Fibroblast of lung (primary cell): ENCODE measurements around the gene SNX2.

ENCODE experiments used
- EZH2 ChIP-seq: IDR thresholded peaks from 2 replicates; pipeline ENCODE4 v1.5.1; 2012; ENCODE audit warnings: low read length, control low read depth, mild to moderate bottlenecking; ENCODE audit errors: missing control alignments
- TF ChIP-seq, protein P1 (sequence below), 2 donors: IDR thresholded peaks in 1 of 2; conservative IDR thresholded peaks in 1 of 2; 1 replicate in 1 of 2; 2 replicates in 1 of 2; pipeline ENCODE4 v1.5.1; 2011 to 2012; ENCODE audit warnings: low read length in 2 of 2, control low read depth in 1 of 2, inconsistent platforms in 1 of 2, low read depth in 1 of 2, mild to moderate bottlenecking in 1 of 2

DNA sequence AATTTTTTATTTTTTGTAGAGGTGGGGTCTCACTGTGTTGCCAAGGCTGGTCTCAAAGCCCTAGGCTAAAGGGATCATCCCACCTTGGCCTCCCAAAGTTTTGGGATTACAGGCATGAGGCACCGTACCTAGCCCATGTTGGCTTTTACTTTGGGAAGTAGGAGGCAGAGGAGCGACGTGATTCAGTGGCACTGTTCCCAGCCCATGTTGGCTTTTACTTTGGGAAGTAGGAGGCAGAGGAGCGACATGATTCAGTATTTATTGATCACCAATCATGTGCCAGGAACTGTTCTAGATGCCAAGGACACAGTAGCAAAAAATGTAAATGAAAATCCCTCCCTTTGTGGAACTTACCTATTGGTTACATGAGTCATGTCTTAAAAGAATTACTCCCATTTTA lies 88.8 kb downstream of the SNX2 start:
- TF ChIP-seq, protein P1, sequence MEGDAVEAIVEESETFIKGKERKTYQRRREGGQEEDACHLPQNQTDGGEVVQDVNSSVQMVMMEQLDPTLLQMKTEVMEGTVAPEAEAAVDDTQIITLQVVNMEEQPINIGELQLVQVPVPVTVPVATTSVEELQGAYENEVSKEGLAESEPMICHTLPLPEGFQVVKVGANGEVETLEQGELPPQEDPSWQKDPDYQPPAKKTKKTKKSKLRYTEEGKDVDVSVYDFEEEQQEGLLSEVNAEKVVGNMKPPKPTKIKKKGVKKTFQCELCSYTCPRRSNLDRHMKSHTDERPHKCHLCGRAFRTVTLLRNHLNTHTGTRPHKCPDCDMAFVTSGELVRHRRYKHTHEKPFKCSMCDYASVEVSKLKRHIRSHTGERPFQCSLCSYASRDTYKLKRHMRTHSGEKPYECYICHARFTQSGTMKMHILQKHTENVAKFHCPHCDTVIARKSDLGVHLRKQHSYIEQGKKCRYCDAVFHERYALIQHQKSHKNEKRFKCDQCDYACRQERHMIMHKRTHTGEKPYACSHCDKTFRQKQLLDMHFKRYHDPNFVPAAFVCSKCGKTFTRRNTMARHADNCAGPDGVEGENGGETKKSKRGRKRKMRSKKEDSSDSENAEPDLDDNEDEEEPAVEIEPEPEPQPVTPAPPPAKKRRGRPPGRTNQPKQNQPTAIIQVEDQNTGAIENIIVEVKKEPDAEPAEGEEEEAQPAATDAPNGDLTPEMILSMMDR (conservative IDR thresholded peaks at IDR 0.05 in 1 of 2, IDR thresholded peaks at IDR 0.05 in 1 of 2; ENCODE audit: low read depth in 1 of 2, low read length in 2 of 2), result no peak
- TF ChIP-seq EZH2, result no peak
